ENCODE measurements around the gene TMEM150B.

DNA sequence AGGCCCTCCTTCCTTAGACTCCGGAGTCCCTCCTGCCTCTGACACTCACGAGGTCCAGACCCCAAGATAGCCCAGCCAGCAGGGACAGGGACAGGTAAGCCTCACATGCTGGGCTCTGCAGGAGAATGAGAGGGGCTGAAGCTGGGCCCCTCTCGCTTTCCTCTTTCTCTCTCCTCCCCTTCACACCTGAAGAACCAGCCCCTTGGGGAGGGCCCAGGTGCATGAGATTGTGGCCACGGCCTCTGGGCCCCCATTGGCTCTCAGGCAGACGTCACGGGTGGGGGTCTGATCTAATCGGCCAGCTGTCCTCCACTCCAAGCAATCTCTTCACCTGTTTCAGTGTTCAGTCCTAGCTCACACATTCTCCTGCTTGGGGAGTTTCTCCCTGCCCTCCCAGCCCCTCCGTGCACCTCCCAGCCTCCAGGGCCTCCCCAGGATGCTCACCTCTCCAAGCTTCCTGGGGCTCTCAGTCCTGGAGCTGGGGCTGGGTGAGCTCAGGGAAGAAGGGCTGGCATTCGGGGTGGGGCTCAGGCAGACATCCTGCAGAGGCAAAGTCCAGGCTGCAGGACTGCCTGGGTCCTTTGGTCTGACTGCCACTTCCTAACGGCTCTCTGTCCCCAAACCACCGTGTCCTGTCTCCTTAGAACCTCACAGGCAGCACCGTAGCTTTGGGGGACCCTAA lies 2.8 kb downstream of the TMEM150B start:
- TF ChIP-seq, protein P1, sequence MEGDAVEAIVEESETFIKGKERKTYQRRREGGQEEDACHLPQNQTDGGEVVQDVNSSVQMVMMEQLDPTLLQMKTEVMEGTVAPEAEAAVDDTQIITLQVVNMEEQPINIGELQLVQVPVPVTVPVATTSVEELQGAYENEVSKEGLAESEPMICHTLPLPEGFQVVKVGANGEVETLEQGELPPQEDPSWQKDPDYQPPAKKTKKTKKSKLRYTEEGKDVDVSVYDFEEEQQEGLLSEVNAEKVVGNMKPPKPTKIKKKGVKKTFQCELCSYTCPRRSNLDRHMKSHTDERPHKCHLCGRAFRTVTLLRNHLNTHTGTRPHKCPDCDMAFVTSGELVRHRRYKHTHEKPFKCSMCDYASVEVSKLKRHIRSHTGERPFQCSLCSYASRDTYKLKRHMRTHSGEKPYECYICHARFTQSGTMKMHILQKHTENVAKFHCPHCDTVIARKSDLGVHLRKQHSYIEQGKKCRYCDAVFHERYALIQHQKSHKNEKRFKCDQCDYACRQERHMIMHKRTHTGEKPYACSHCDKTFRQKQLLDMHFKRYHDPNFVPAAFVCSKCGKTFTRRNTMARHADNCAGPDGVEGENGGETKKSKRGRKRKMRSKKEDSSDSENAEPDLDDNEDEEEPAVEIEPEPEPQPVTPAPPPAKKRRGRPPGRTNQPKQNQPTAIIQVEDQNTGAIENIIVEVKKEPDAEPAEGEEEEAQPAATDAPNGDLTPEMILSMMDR (IDR thresholded peaks at IDR 0.05; ENCODE audit: insufficient read depth, low read length, poor library complexity, severe bottlenecking) = no peak
- TF ChIP-seq EZH2phosphoT487 (conservative IDR thresholded peaks at IDR 0.05; ENCODE audit: low read length) = no peak

All from SU-DHL-6 (cell line).